OCI-LY7 (cell line): ENCODE results near the gene HIP1.

Experiments used
- CTCF ChIP-seq: fragments of 200-600 bp; sonication (generic); conservative IDR thresholded peaks from 2 replicates; pipeline ENCODE4 v1.5.1; 2014; ENCODE audit warnings: mild to moderate bottlenecking, antibody characterized with exemption, low read length, moderate library complexity, mixed read lengths
- EZH2phosphoT487 ChIP-seq: fragments of 200-600 bp; sonication (generic); IDR thresholded peaks from 2 replicates; pipeline ENCODE4 v1.6.1; 2018; ENCODE audit warnings: low read depth, borderline replicate concordance, mild to moderate bottlenecking, mixed run types, antibody characterized with exemption, low read length, moderate library complexity, mixed read lengths

DNA sequence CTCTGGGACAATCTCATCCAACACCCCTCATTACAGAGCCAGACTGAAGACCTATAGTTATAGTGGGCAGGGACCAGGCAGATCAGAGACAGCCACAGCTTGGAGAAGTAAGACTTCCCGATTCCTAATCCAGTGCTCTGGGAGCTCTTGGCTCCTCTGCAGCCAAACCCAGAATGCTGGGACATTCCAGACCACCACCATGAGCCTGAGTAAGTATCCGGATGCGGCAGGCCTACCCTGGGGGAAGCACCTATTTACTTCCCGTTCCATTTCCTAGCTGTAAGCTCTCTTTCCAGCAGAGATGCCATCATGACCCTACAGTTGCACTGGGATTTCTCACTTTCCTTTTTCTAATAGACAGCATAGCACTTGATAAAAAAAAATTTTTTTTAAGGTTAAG is 16.4 kb downstream of the HIP1 start:
- no peak for TF ChIP-seq CTCF
- no peak for TF ChIP-seq EZH2phosphoT487
